OCI-LY7 (cell line): ENCODE measurements around the gene NCOR2. TPM values are rescaled to one million over a fixed set of nuclear protein-coding genes. Genes with fewer than 3 reads are reported as not detected.

Source experiments
- BruUV-seq: library from RNA; stranded (reverse); fragments of 400-500 nt; replicated peaks from 2 replicates; lab custom pipeline; 2021; lab: Mats Ljungman, UMichigan
- CTCF ChIA-PET: fragments of 300-600 bp; sonication (Branson Sonifier 250); formaldehyde crosslinking; loops from one replicate; lab custom pipeline; 2022; ENCODE audit warnings: antibody characterized with exemption; ENCODE audit not compliant: unreplicated experiment; lab: Charles Lee
- POLR2A ChIA-PET: fragments of 300-600 bp; sonication (Branson Sonifier 250); formaldehyde crosslinking; loops from one replicate; lab custom pipeline; 2022; ENCODE audit warnings: antibody characterized with exemption; lab: Charles Lee
- DNase-seq: peaks from one replicate; pipeline ENCODE4 v3.0.0-alpha.2; 2015; ENCODE audit warnings: low spot score
- H2AFZ ChIP-seq: fragments of 200-600 bp; sonication (generic), shearing (Covaris generic); 2 replicates; pipeline ENCODE4 v1.6.1; 2014; ENCODE audit warnings: mild to moderate bottlenecking, antibody characterized with exemption, low read length, moderate library complexity
- H3K27ac ChIP-seq: fragments of 200-600 bp; sonication (generic); 2 replicates; pipeline ENCODE4 v1.5.1; 2014; ENCODE audit warnings: mixed run types, low read depth, mild to moderate bottlenecking, moderate library complexity, low read length, inconsistent platforms; ENCODE audit not compliant: poor library complexity, severe bottlenecking
- H3K36me3 ChIP-seq: fragments of 200-600 bp; sonication (generic); 2 replicates; pipeline ENCODE4 v1.6.1; 2014; ENCODE audit warnings: mild to moderate bottlenecking, antibody characterized with exemption, low read length, moderate library complexity, mixed read lengths; ENCODE audit not compliant: insufficient read depth
- H3K4me1 ChIP-seq: fragments of 200-600 bp; sonication (generic); 2 replicates; pipeline ENCODE4 v1.5.1; 2014; ENCODE audit warnings: mild to moderate bottlenecking, low read length; ENCODE audit not compliant: insufficient read depth, poor library complexity, severe bottlenecking
- H3K4me2 ChIP-seq: fragments of 200-600 bp; sonication (generic); 2 replicates; pipeline ENCODE4 v1.6.1; 2014; ENCODE audit warnings: mild to moderate bottlenecking, low read length
- H3K4me3 ChIP-seq: fragments of 200-600 bp; sonication (generic); 2 replicates; pipeline ENCODE4 v1.5.1; 2014; ENCODE audit warnings: mild to moderate bottlenecking, low read depth, low read length; ENCODE audit not compliant: poor library complexity, severe bottlenecking
- H3K79me2 ChIP-seq: fragments of 200-600 bp; sonication (generic); 2 replicates; pipeline ENCODE4 v1.6.1; 2016; ENCODE audit warnings: low read depth, mild to moderate bottlenecking, low read length, moderate library complexity, mixed read lengths; ENCODE audit not compliant: insufficient read depth
- H3K9me2 ChIP-seq: fragments of 200-600 bp; sonication (generic); 2 replicates; pipeline ENCODE4 v1.6.1; 2016; ENCODE audit warnings: mild to moderate bottlenecking, low read length, mixed read lengths; ENCODE audit not compliant: insufficient read depth
- H3K9me3 ChIP-seq: fragments of 200-600 bp; sonication (generic); 2 replicates; pipeline ENCODE4 v1.6.1; 2014; ENCODE audit warnings: mild to moderate bottlenecking, mixed run types, low read length, mixed read lengths
- H4K20me1 ChIP-seq: fragments of 200-600 bp; sonication (generic); 2 replicates; pipeline ENCODE4 v1.6.1; 2014; ENCODE audit warnings: mild to moderate bottlenecking, antibody characterized with exemption, low read length, moderate library complexity, mixed read lengths; ENCODE audit not compliant: insufficient read depth
- CTCF ChIP-seq: fragments of 200-600 bp; sonication (generic); conservative IDR thresholded peaks from 2 replicates; pipeline ENCODE4 v1.5.1; 2014; ENCODE audit warnings: mild to moderate bottlenecking, antibody characterized with exemption, low read length, moderate library complexity, mixed read lengths
- EZH2phosphoT487 ChIP-seq: fragments of 200-600 bp; sonication (generic); IDR thresholded peaks from 2 replicates; pipeline ENCODE4 v1.6.1; 2018; ENCODE audit warnings: low read depth, borderline replicate concordance, mild to moderate bottlenecking, mixed run types, antibody characterized with exemption, low read length, moderate library complexity, mixed read lengths
- intact Hi-C: fragments of 100-400 bp; cut with micrococcal nuclease; formaldehyde crosslinking; loops from one replicate; pipeline ENCODE4 v1.10.0; 2022; ENCODE audit not compliant: unreplicated experiment
- total RNA-seq, 2 experiments: library from RNA; depleted of rRNA in 1 of 2; stranded (reverse); fragments of >200 nt in 1 of 2; shearing (Covaris generic) in 1 of 2; gene quantifications; 2 replicates each; pipeline ENCODE4 v1.2.3, GENCODE V29; 2014 to 2022

Gene NCOR2
- total RNA-seq, 2 experiments from 2014 or later: 22.7 to 159 TPM

GRCh38 chr12:124525455-124525854 is 42.0 kb downstream of the NCOR2 start:
- TF ChIP-seq EZH2phosphoT487: no peak
- no peak for TF ChIP-seq CTCF
- Histone ChIP-seq H3K9me2 (no peaks in the 10 kb centered on the region), H4K20me1 (no peaks in the 10 kb centered on the region; the same call in 1 of the 2 replicates), H3K9me3 (no peaks in the 10 kb centered on the region), H3K4me2 (no peak overlapping the region), H2AFZ (no peak overlapping the region), H3K36me3 (no peaks in the 10 kb centered on the region), H3K79me2 (no peaks in the 10 kb centered on the region), H3K27ac (no peak overlapping the region), H3K4me1 (peaks cover 2% of the 10 kb centered on the region), H3K4me3 (no peak overlapping the region)
- ChIA-PET POLR2A (interaction anchor here (1.0 kb wide), 1 partner anchor 13 kb away, joined by 3 read pairs; no protein-coding TSS in a partner anchor), CTCF (no interaction called here)
- no TSS peak for BruUV-seq
- intact Hi-C loops: no loop called here
- no peak for DNase-seq

GRCh38 chr12:124524231-124524925 is 43.0 kb downstream of the NCOR2 start:
- Histone ChIP-seq H3K79me2 (no peaks in the 10 kb centered on the region), H3K9me2 (no peaks in the 10 kb centered on the region), H3K4me2 (no peak overlapping the region), H3K4me1 (no peaks in the 10 kb centered on the region), H3K36me3 (no peaks in the 10 kb centered on the region), H4K20me1 (no peaks in the 10 kb centered on the region; the same call in 1 of the 2 replicates), H3K9me3 (no peaks in the 10 kb centered on the region), H2AFZ (no peak overlapping the region), H3K4me3 (no peak overlapping the region), H3K27ac (no peak overlapping the region)
- intact Hi-C loops: no loop called here
- DNase-seq: no peak
- ChIA-PET POLR2A (no interaction called here), CTCF (no interaction called here)
- BruUV-seq: no TSS peak
- no peak for TF ChIP-seq EZH2phosphoT487
- no peak for TF ChIP-seq CTCF

- Histone ChIP-seq H3K4me1 (no peaks in the 10 kb centered on the region), H3K79me2 (no peaks in the 10 kb centered on the region), H4K20me1 (no peaks in the 10 kb centered on the region; the same call in 1 of the 2 replicates), H3K36me3 (no peaks in the 10 kb centered on the region), H3K9me2 (no peaks in the 10 kb centered on the region), H3K4me3 (no peak overlapping the region), H3K4me2 (no peak overlapping the region), H2AFZ (no peak overlapping the region), H3K27ac (no peak overlapping the region), H3K9me3 (no peaks in the 10 kb centered on the region)
- BruUV-seq: no TSS peak
- ChIA-PET CTCF (no interaction called here), POLR2A (interaction anchor here (0.6 kb wide), 1 partner anchor 57 kb away, joined by 4 read pairs; no protein-coding TSS in a partner anchor)
- intact Hi-C loops: no loop called here
- DNase-seq: no peak
- TF ChIP-seq EZH2phosphoT487 (no peak), CTCF (no peak)
Observed at GRCh38 chr12:124523071-124523470, 44.3 kb downstream of the NCOR2 start.
